Panc1 (cell line): ENCODE results near the gene MYRIP.

Experiments
- CTCF ChIP-seq: fragments of 450-650 bp; IDR thresholded peaks from 2 replicates; pipeline ENCODE4 v1.5.1; 2017; ENCODE audit warnings: mild to moderate bottlenecking
- POLR2AphosphoS5 ChIP-seq: IDR thresholded peaks from 2 replicates; pipeline ENCODE4 v1.6.1; 2012; ENCODE audit warnings: mild to moderate bottlenecking, low read depth, low read length, moderate library complexity
- REST ChIP-seq, 2 experiments: IDR thresholded peaks; 2 replicates each; pipeline ENCODE4 v1.6.1; 2011 to 2012; ENCODE audit warnings: low read depth in 2 of 2, control low read depth in 1 of 2, low read length in 1 of 2, mild to moderate bottlenecking in 1 of 2, moderate library complexity in 1 of 2; ENCODE audit not compliant: insufficient read depth in 1 of 2
- TCF7L2 ChIP-seq: IDR thresholded peaks from 2 replicates; pipeline ENCODE4 v1.6.1; 2011; ENCODE audit warnings: mild to moderate bottlenecking, low read depth, low read length, inconsistent platforms

- no peak for TF ChIP-seq CTCF
- no peak for TF ChIP-seq POLR2AphosphoS5
- TF ChIP-seq REST (IDR thresholded peaks at IDR 0.05; ENCODE audit: insufficient read depth in 1 of 2, low read depth in 2 of 2, low read length in 1 of 2): no peak
- no peak for TF ChIP-seq TCF7L2
Observed at GRCh38 chr3:40128166-40128565, 318.8 kb downstream of the MYRIP start.
